Right lobe of liver (tissue), 6 donors: ENCODE results near the gene GTF3C2. TPM values are rescaled to one million over a fixed set of nuclear protein-coding genes. Genes with fewer than 3 reads are reported as not detected.

Experiments
- ATAC-seq, 4 donors: fragments of 200-7000 bp; cut with Tn5 transposase; one replicate each; pipeline ENCODE4 v1.9.1; 2020; ENCODE audit warnings: mild to moderate bottlenecking in 4 of 4, moderate library complexity in 4 of 4
- DNase-seq, 3 donors: peaks; one replicate each; pipeline ENCODE4 v3.0.0-alpha.2; 2020
- H3K27ac ChIP-seq, 3 donors: fragments of 200-600 bp; one replicate each; pipeline ENCODE4 v1.8.0; 2022
- H3K27me3 ChIP-seq, 2 donors: fragments of 200-600 bp; one replicate each; pipeline ENCODE4 v1.8.0; 2022
- H3K36me3 ChIP-seq, 4 donors: fragments of 200-600 bp; sonication (generic) in 1 of 4; one replicate each; pipeline versions ENCODE4 v1.5.1 to v1.8.0; 2017 to 2022; ENCODE audit warnings: control low read depth in 1 of 4
- H3K4me1 ChIP-seq, 4 donors: fragments of 200-600 bp; sonication (generic) in 1 of 4; one replicate each; pipeline versions ENCODE4 v1.5.1 to v1.8.0; 2017 to 2022; ENCODE audit warnings: control low read depth in 1 of 4
- H3K4me3 ChIP-seq, 3 donors: fragments of 200-600 bp; one replicate each; pipeline ENCODE4 v1.8.0; 2022
- H3K9me3 ChIP-seq, 4 donors: fragments of 200-600 bp; sonication (generic) in 1 of 4; one replicate each; pipeline versions ENCODE4 v1.5.1 to v1.8.0; 2017 to 2022; ENCODE audit warnings: control low read depth in 1 of 4
- POLR2A ChIP-seq: fragments of 450-650 bp; IDR thresholded peaks from one replicate; pipeline ENCODE4 v1.6.1; 2017; ENCODE audit warnings: antibody characterized with exemption, mild to moderate bottlenecking
- WGBS: methylation state at CpG from one replicate; pipeline ENCODE4 v1.1.6; 2018; ENCODE audit warnings: low coverage, low lambda C conversion rate; ENCODE audit not compliant: insufficient coverage; ENCODE audit errors: missing lambda C conversion rate; 5-methylcytosine and 5-hydroxymethylcytosine counted together
- intact Hi-C, 2 donors: fragments of 100-400 bp; cut with DNase I; formaldehyde crosslinking; loops; one replicate each; pipeline versions ENCODE4 v1.11.2 to v1.14.1; 2022
- total RNA-seq, 6 experiments: library from RNA; depleted of rRNA in 2 of 6; stranded (reverse); fragments of >200 nt in 2 of 6; fragmentation: NEBNext Ultra II Directional in 3 of 6; extraction: Animal tissue kit (Norgen Biotek cat#: 25700) in 3 of 6; gene quantifications; one replicate each; pipeline versions ENCODE4 v1.1.0 to v1.2.4, GENCODE V29; 2016 to 2023
- TF ChIP-seq, protein P1 (sequence below), 4 donors: fragments of 200-600 bp in 3 of 4; fragments of 450-650 bp in 1 of 4; IDR thresholded peaks; one replicate each; pipeline versions ENCODE4 v1.5.1 to v1.8.0; 2016 to 2022; ENCODE audit warnings: antibody characterized with exemption in 4 of 4, mild to moderate bottlenecking in 2 of 4
- donor health status: DM: no; HTN: yes; CAD: no.
- donor health status: DM: no; HTN: no; CAD: no.
- donor health status: DM: no; HTN: no; CAD: no.
- donor health status: DM: no; HTN: yes; CAD: no.
- donor health status: DM: no; HTN: yes; CAD: no.

GTF3C2 gene
- total RNA-seq, 6 experiments from 2014 or later, result 13.4 to 20.1 (median 16.8) TPM

DNA sequence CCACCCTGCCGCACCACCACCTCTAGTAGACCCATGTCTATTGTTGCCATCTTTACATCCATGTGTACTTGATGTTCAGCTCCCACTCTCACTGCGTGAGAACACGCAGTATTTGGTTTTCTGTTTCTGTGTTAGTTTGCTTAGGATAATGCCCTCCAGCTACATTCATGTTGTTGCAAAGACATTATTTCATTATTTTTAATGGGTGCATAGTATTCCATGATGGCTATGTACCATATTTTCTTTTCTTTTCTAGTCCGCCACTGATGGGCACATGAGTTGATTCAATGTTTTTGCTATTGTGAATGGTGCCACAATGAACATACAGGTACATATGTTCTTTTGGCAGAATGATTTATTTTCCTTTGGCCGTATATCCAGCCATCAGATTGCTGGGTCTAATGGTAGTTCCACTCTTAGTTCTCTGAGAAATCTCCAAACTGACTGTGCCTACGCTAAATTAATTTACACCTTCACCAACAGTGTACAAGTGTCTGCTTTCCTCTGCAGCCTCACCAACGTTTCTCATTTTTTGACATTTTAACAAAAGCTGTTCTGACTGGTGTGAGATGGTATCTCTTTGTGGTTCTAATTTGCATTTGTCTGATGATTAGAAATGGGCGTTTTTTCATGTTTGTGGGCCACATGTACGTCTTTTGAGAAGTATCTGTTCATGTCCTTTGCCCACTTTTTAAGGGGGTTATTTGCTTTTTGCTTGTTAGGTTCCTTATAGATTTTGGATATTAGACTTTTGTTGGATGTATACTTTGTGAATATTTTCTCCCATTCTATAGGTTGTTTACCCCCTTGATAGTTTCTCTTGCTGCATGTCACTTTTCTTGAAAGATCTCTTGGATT, 34.5 kb upstream of the GTF3C2 start:
- Histone ChIP-seq H3K4me3 (no peak overlapping the region), H3K27me3 (no peaks in the 10 kb centered on the region), H3K9me3 (no peaks in the 10 kb centered on the region), H3K36me3 (peaks cover 0 to 5% (median 0%) of the 10 kb centered on the region in 4 donors), H3K27ac (no peak overlapping the region), H3K4me1 (no peaks in the 10 kb centered on the region)
- DNase-seq (no peak), ATAC-seq (no peak)
- intact Hi-C loops, result no loop called here
- TF ChIP-seq, protein P1, sequence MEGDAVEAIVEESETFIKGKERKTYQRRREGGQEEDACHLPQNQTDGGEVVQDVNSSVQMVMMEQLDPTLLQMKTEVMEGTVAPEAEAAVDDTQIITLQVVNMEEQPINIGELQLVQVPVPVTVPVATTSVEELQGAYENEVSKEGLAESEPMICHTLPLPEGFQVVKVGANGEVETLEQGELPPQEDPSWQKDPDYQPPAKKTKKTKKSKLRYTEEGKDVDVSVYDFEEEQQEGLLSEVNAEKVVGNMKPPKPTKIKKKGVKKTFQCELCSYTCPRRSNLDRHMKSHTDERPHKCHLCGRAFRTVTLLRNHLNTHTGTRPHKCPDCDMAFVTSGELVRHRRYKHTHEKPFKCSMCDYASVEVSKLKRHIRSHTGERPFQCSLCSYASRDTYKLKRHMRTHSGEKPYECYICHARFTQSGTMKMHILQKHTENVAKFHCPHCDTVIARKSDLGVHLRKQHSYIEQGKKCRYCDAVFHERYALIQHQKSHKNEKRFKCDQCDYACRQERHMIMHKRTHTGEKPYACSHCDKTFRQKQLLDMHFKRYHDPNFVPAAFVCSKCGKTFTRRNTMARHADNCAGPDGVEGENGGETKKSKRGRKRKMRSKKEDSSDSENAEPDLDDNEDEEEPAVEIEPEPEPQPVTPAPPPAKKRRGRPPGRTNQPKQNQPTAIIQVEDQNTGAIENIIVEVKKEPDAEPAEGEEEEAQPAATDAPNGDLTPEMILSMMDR (IDR thresholded peaks at IDR 0.05), result no peak
- no peak for TF ChIP-seq POLR2A
- 90% methylated on average over 9 of the region's 9 CpGs for WGBS

DNA sequence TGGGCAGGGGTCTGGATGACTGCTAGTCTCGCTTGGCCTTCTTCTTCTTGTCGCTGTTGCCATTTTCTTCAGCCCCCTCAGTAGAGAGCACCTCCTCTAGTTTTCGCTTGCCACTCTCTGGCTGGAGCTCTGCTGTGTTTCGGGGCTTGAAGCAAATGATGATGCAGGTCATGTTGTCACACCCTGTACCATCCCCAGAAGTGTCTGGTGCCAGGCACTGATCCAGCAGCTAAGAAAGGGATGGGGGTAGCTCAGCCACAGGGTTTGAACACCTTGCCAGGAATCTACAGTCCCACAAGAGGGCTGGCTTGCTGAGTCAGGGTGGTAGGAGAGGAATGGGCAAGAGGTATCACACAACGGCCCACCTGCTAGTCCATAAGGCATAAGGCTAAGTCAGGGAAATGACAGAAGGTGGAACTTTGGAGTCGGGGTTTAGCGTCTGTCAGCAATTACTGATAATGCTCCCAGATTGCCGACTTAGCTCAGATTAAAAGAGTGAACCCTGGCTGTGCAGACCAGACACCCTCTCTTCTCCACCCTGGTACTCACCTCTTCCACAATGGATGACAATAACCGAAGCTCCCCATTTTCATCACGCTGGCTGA, 25.1 kb upstream of the GTF3C2 start:
- Histone ChIP-seq H3K27me3 (no peaks in the 10 kb centered on the region), H3K4me1 (peaks cover 0 to 35% (median 13%) of the 10 kb centered on the region in 4 donors), H3K27ac (no peak overlapping the region), H3K4me3 (no peak overlapping the region), H3K36me3 (peaks cover 0 to 39% (median 8%) of the 10 kb centered on the region in 4 donors), H3K9me3 (no peaks in the 10 kb centered on the region)
- WGBS, result 96% methylated on average over 5 of the region's 10 CpGs
- TF ChIP-seq POLR2A, result no peak
- TF ChIP-seq, protein P1 (IDR thresholded peaks at IDR 0.05), result no peak
- DNase-seq (no peak), ATAC-seq (no peak)
- intact Hi-C loops, result no loop called here

DNA sequence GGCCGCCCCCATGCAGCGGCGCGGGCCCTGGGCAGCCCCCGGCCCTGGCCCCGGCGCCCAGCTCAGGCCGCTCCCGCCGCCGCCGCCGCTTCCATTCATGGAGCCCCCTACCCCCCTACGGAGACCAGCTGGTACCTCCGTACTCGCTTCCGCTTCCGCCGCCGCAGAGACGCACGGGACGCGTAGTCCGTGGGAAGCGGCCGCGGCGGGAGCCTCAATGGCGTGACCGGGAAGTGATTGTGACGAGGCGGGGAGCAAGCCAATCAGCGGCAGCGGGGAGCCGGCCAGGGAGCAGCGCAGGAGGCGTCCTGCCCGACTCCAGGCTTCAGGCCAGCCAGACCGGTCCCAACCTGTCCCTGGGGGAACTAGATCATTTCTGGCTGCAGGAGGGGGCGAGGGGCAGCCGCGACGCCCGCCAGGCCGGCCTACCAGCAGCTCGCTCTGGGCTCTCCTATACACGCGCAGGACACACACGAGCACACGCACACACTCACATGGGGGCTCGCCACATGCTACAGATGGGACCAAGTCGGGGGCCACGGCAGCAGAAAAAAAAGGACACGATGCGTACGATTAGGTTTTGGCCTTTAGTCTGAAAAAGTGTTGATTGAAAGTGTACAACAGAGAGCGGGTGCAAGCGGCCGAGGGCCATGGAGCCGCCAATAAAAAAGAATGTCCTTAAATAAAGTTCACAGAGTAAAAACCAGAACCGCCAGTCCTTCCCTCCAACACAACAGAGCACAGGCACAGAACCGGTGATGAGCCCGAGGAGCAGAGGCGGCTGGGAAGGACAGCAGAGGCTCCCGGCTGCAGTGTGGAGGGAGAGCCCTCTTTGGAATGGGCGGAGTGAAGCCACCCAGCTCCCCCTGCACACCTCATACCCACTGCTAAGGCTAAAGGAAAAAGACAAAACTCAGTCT, 24.3 kb upstream of the GTF3C2 start, which contains the start of gene ZNF513:
ZNF513 (minus strand) TSS at position 109 of the 920 bp plus-strand sequence. CDS start 208 bp downstream, outside the sequence.
- DNase-seq, result peak; percentile 97 to 99 (median 99)
- WGBS, result 17% methylated on average over 33 of the region's 67 CpGs
- Histone ChIP-seq H3K9me3 (no peaks in the 10 kb centered on the region), H3K27me3 (no peaks in the 10 kb centered on the region), H3K36me3 (peaks cover 3 to 47% (median 11%) of the 10 kb centered on the region in 4 donors), H3K4me1 (peaks cover 0 to 41% (median 15%) of the 10 kb centered on the region in 4 donors), H3K27ac (peak within 1 kb of the TSS; percentile 61 to 95 (median 93)), H3K4me3 (peak within 1 kb of the TSS; percentile 54 to 77 (median 65))
- peak; percentile 73 to 90 (median 85) for ATAC-seq
- TF ChIP-seq POLR2A, result peak; percentile 81
- TF ChIP-seq, protein P1 (IDR thresholded peaks at IDR 0.05), result no peak
- intact Hi-C loops, result no loop called here
